HG02852 (cell line): ENCODE results near the gene JMJD6.

Experiments used
- ATAC-seq: cut with Tn5 transposase; IDR thresholded peaks from one replicate; pipeline ENCODE4 v1.9.1; 2021; ENCODE audit warnings: mild to moderate bottlenecking, moderate library complexity; ENCODE audit not compliant: unreplicated experiment

JMJD6 gene

DNA sequence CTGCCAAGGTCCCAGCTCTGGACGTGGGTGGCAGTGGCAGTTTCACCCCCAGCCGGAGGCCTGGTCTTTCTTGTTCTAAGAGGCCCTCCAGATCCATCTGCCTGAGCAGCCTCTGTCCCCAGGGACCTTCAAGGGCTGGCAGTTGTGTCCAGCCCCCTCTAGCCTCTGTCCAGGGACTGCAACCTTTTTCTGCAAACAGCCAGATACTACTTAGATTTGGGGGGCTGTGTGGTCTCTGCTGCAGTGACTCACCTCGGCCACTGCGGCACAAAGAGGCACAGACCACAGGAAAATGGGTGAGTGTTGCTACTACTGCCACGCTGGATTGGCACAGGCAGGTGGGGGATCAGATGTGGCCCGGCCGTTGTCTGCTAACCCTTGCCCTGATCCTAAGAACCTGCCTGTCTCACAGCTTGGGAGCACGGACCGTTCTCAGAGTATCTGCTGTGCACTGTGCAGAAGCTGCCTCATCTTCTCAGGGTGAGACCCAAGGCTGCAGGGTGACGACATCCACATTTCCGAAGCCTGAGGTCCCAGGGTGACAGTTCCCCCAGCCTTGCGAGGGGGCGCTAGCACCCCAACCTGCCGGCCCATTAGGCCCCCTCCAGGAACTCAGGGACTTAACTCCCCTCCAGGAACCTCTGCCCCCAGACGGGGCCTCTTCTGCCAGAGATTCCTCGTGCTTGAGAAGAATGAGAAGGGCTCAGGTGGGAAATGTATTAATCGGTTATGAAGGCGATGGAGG is 43.2 kb downstream of the JMJD6 start:
- no peak for ATAC-seq

DNA sequence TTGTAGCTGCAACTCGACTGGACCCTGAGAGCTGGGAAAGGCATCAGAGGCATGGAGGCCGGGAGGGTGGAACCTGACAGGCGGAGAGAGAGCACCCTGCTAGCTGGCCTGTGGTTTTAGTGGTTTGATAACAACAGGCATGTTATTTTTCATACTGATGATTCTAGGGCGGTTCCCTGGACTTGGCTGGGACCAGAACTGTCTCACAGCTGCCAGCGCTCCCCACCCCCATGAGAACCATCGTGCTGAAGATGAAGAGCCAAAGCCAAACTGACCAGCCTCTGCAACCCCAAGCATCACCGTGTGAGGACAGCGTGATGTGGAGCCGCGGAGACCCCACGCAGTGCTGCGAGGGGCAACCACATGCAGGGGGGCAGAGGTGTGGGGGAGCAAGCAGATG is 44.1 kb downstream of the JMJD6 start:
- ATAC-seq, result no peak

GRCh38 chr17:76681222-76682137 is 44.9 kb downstream of the JMJD6 start:
- ATAC-seq, result no peak

- no peak for ATAC-seq
Observed at GRCh38 chr17:76679239-76679638, 47.2 kb downstream of the JMJD6 start.

DNA sequence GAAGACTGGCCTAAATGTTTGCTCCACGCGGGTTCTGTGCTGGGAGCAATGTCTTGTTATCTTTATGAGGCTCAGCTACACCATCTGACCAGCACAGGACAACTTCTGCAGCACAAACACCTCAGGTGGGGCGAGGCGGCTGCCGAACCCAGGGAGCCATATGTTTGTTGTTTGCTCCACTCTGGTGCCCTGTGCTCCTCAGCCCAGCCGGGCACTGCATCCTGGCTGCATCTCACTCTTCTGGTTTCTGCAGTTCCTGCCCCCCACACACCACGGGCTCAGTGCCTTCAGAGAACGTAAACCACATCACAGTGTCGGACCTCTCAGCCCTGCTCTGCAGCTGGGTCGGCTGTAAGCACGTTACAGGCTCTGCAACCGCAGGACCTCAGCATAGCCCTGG is 48.1 kb downstream of the JMJD6 start:
- no peak for ATAC-seq

DNA sequence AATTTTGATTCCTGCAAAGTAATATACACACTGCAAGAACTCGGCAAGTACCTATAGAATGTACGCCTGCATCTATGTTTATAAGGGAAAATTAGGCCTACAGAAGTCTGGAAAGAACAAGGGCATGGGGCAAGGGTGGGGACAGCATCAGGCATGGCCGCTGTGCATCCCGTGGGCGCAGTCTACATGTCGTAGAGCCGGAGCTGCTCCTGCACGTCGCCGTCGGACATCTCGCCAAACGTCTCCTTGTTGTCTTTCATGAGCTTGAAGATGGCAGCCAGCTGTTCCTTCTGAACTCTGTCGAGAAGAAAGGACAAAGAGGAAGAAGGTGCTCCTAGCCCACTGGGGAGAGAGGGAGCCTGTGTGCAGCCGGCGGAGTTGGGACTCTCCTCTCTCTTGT is 49.0 kb downstream of the JMJD6 start:
- no peak for ATAC-seq

GRCh38 chr17:76676629-76677028 is 49.8 kb downstream of the JMJD6 start:
- no peak for ATAC-seq

DNA sequence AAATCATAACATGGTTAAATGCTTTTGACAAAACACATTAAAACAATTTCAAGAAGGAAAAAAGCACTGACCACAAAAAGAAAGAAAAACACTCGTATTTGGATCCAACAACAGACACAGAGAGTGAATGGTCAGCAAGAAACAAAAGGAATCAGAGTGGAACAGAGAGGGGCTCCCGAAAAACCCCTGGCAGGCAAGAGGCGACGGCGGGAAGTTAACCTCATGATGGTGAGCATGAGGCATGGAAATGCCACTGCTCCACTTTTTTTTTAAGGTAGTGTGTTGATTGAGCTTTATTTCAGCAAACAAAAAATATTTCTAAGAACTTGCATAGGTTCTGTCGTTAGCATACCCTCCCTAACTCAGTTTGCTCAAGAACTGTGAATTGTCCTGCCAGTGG is 50.8 kb downstream of the JMJD6 start:
- no peak for ATAC-seq

DNA sequence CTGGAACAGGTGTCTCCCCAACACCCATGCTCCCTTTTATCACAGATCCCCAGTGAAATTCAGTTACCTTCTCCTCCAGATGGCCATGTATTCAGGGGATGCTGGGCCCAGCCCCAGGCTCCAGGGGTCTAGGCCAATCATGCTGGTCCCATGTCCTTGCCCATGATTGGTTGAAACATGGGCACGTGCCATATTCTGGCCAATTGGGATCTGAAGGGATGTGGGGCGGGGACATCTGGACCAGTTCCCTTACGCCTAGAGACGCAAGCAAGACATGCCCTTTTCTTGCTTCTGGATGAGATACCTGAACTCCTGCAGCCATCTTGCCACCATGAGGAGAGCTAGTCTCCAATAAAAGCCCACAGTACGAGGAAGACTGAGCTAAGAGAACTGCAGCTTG is 51.8 kb downstream of the JMJD6 start:
- no peak for ATAC-seq

GRCh38 chr17:76673729-76674128 is 52.7 kb downstream of the JMJD6 start:
- no peak for ATAC-seq

DNA sequence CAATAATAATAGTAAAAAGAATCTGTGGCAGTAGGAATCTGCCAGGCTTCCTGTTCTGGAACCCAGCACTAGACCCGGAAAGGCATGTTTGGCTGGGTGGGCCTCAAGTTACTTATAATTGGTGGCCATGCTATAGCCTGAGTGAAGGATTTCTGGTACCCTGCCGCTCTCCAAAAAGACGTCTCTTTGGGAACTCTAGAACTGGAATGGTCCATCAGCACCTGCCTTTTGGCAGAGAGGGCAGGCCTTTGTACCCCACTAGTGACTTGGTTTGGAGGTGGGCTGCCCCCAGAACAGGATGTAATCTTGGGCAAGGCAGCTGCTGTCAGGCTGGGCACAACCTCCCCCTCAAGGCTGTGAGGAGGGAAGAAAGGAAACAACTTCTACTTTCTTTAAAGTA is 53.5 kb downstream of the JMJD6 start:
- no peak for ATAC-seq

DNA sequence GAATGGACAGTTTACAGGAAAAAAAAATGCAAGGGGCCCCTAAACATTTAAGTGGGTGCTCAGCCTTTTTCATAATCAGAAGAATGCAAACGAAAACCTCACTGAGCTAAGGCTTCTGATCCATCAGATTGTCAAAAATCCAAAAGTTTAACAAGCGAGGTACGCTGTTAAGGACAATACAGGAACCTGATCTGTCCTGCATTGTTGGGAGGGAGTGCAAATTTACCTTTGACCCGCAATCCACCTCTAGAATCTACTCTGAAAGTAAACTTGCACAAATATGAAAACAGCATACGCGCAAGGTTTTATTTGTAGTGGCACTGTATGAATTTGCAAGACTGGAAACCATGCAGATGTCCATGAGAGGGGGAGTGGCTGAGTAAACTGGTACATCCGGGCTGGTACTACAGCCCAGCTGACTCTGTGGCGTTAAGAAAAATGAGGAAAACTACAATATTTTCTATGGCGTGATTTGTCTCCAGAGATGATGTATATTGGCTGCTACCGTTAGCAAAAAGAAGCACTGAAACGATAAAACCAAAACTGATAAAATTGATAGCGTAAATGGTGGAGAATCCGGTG is 54.0 kb downstream of the JMJD6 start:
- ATAC-seq, result no peak

GRCh38 chr17:76671912-76672262 is 54.5 kb downstream of the JMJD6 start:
- ATAC-seq, result peak; percentile 19

DNA sequence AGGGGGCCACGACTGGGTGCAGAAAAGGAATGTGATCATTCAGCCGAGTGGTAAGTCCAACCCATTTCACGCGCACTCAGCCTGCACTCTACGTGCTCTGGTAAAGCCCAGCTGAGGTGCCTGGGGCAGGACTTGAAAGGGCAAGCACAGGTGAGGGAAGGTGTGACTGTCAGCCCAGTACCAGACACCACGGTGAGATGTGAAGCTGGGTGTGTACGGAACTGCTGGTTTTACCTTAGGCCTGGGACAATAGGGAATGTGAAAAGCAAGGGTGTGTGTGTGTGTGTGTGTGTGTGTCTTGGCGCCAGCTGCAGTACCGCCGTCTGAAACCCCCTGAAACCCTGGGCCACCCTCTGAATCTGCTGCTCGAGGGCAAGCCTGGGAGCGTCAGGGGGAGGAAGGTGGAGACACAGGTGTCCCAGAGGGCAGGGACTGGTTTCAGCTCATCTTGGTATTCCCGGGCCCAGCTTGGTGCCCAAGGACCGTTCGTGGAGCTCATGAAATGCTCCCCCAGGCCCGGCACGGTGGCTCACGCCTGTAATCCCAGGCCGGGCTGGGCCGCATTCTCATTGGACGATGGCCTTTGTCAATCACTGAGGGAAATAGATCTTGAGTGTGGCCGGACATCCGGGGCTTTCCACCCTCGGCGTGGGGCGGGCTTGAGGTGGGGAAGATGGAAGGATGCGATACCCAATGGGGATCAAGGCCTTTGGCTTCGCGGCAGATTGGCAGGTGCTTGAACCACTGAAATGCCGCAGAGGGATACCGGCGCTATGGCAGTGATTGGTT is 55.1 kb downstream of the JMJD6 start:
- ATAC-seq, result peak; percentile 98

GRCh38 chr17:76670718-76671122 is 55.7 kb downstream of the JMJD6 start:
- no peak for ATAC-seq

- no peak for ATAC-seq
Observed at GRCh38 chr17:76670020-76670717, 56.2 kb downstream of the JMJD6 start.
